Inflammatory macrophage (primary cell): Measurements from ENCODE around the gene COL9A3.

Experiments
- DNase-seq, 2 donors: peaks; one replicate each; pipeline ENCODE4 v3.0.0-alpha.2; 2020 to 2022

COL9A3 gene

DNA sequence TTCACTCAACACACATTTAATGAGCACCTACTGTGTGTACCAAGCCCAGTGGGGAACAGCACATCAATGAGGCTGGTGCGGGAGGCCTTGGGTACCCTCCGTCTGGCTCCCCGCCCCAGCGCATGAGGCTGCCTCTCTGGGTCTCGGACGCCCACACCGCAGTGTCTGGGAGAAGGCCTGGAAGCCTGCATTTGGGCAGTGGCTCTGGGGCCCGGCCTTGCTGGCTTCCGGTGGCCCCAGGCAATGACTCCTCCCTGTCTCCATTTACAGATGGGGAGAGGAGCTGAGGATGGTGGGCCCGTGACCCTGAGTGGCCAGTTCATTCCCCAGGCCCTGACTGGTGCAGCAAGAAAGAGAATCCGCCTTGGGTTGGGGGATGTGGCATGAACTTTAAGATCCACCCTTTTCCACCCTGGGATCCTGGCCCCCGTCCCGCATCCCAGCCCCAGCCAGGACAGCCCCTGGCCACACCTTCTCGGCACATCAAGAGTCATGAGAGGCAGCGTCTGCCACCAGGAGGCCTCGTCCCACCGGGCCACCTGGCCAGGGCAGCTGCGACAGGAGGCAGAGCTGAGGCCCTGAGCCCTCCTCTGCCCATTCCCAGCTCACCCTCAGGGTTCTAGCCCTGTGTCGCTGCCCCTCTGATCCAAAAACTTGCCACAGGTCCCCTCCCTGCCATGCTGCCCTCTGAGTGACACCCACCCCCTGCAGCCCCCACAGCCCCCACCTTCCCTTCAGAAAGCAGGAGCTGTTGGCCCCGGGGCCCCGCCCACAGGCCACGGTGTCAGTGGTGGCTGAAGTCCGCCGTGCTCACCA is 38.0 kb upstream of the COL9A3 start:
- DNase-seq, result no peak

GRCh38 chr20:62779417-62779685 is 37.5 kb upstream of the COL9A3 start:
- DNase-seq, result no peak

DNA sequence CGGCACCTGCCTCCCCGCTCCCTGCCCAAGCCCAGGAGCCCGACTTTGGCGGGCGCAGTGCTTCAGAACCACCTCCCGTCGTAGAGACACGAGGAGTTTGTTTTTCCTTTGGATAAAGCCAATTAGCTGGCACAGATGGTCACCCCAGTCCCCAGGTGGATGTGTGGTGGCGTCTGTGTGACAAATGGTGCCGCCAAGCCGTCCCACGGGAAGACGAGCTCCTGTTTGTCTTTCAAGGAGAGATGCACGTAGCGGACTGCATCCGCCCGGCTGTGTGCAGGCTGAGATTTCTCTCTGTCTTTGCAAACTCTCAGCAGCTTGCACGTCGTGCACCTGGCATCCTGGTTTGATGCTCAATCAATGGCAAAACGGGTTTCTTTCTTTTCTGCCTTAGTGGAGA is 36.6 kb upstream of the COL9A3 start:
- no peak for DNase-seq

DNA sequence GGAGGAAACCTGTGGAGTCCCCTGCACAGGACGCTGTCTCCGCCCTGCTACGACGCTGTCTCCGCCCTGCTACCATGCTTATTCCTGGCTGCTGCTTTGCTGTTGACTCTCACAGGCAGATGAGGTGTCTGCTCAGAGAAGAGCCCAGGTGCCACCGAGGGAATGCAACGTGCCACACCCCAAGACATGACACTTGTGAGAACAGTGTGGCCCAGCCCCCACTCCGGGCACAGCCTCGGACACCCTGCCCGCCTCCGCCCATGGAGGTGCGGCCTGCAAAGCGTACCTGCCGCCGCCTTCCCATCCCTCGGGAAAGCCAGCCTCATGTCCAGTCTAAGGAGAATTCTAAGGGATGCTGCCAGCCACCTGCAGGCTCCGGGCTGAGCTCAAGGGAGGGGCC is 36.2 kb upstream of the COL9A3 start:
- no peak for DNase-seq

GRCh38 chr20:62782149-62782892 is 34.5 kb upstream of the COL9A3 start:
- no peak for DNase-seq

DNA sequence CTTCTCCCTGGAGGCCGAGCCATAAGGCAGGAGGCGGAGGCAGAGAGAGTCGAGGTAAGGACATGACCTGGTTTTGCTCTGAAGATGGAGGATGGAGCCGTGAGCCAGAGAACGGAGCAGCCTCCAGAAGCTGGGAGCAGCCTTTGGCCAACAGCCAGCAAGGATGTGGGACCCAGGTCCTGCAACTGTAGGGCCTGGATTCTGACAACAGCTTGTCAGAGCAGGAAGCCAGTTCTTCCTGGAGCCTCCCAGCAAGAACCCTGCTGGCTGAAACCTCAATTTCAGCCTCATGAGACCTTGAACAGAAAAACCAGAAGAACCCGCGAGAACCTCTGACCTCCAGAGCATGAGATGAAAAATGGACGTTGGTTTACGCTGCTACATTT is 34.0 kb upstream of the COL9A3 start:
- no peak for DNase-seq

DNA sequence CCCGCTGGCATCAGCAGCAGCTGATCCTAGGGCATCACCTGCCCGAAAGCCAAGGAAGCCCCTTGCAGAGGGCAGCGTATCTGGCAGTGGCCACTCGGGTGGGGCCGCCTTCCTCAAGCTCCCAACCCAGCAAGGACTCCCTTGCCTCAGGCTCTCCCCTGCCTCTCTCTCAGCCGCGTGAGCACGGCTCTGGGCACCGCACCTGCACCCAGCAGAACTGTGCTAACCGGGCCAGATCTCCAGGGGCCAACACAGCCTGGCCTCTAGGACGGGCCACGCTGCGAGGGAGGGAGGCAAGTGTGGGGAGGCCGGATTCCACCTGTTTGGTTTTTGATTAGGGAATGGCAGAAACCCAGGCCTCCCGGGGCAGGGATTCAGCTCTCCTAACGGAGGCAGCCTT is 32.4 kb upstream of the COL9A3 start:
- no peak for DNase-seq

- DNase-seq, result no peak
These were observed 31.5 kb upstream of the COL9A3 start for GRCh38 chr20:62785393-62785792.

DNA sequence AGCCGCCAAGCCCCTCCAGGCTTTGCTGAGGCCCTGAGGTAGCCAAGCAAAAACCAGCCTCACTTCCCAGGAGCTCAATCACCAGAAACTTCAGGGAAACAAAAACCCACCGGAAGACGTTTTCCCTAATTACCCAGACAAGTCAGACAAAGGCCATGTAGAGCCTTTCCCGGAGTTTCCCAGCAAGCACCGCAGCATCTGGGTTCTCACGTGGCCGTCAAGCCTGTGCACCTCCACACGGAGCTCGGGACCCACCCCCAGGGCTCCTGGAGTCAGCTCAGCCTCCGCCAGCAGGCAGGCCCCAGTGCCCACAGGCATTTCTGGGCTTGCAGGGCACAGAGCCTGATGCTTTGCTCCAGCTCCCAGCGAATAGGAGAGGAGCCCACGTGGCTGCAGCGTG is 30.7 kb upstream of the COL9A3 start:
- DNase-seq, result no peak

GRCh38 chr20:62787321-62787720 is 29.5 kb upstream of the COL9A3 start:
- peak; percentile 63 to 66 for DNase-seq

GRCh38 chr20:62787866-62788265 is 29.0 kb upstream of the COL9A3 start:
- DNase-seq, result peak in 1 of 2 donors; percentile 69

DNA sequence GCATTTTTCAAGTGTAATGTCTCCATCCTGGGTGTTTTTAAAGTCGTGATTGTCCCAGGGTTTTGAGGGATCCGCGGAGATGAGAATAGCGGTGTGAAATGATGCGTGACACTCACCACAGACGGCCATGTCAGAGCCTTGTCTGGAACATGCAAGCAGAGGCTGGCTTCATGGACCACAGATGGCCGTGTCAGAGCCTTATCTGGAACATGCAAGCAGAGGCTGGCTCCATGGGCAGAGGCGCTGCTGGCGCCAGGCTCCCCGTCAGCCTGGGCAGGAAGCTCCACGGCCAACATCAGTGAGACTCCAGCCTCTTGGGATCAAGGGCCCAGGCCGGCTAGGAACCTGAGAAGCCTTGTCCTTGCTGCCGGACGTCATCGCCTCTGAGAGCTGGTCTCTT is 28.2 kb upstream of the COL9A3 start:
- no peak for DNase-seq

DNA sequence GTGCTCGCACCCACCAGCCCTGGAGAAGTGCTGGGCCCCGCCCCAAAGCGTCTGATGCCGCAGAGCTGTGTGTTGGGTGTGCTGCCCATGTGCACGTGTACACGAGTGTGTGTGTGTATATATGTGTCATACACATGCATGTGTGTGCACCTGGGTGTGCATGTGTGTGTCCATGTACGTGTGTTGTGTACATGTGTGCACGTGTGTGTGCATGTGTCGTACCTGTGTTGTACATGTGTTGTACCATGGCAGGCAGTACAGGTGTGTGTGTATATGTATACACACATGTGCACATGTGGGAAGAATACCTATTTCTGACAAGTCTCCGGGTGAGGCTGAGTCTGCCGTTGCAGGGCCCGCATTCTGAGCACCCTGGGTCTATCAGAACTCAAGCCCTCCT is 26.8 kb upstream of the COL9A3 start:
- DNase-seq, result no peak

DNA sequence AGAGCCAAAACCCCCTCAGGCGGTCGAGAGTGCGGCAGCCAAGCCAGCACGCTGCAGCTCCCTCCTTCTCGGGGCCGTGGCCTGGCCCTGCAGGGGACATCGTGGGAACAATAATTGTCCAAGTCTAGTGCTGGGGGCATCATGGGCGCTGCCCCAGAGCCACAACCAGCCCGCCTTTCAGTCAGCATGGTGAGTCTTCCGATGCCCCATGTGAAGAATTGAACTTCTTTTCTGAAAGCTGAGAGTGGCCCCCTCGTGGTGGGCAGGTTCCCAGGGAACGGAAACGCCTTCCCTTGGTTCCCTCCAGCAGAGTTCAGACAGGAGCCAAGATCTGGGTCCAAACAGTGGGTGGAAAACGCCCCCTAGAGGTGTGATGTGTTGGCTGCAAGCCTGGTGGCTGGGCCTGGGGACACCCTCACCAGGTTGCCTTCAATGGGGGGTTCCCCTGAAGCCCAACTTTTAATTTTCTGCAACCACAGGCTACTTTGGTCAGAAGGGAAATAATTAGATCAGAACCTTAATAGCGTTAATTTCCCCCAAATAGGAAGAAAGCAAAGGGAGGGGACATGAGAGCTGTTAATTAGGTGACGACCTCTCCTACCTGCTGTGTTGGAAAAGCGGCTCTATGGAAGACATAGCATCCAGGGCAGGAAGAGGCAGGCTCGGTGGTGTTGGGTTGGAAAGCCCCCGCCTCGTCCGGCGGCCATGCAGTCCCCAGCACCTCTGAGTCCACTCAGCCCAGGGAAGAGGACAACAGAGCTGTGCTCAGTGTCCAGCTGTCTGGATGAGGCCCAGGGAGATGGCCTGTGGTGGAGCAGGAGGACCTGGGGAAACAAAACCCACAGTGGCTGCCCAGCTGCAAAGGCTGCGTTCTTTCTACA is 25.3 kb upstream of the COL9A3 start:
- peak; percentile 90 for DNase-seq

DNA sequence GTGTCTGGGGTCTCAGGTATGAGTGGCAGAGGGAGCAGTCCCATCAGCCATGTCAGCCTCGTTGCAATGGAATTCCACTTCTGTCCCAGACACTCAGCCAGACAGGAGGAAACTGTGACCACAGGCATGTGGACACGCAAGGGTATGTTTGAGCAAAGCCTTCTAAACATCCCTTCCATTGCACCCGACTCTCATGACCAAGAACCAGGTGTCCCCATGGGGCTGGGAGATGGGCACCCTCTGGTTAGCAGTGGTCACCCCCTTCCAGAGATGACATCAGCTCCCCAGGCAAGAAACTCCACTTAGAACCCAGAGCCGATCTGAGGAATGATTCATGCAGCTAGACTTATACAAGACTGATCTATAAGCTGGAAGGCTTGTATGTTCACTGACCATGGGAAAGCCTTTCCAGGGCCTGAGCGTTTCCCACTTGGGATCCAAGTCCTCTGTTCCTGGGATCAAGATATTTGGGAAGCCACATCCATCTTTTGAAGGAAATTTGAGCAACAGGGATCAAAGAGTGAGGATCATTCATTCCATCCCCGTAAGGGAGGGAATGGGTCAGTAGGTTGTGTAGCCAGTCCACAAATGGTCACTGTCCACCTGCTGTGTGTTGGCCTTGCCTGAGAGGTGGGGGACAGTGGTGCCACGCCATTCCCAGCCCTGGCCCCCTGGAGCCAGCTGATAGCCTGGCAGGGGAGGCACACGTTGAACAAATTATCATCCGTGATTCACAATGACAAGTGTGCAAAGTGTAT is 24.5 kb upstream of the COL9A3 start:
- no peak for DNase-seq

DNA sequence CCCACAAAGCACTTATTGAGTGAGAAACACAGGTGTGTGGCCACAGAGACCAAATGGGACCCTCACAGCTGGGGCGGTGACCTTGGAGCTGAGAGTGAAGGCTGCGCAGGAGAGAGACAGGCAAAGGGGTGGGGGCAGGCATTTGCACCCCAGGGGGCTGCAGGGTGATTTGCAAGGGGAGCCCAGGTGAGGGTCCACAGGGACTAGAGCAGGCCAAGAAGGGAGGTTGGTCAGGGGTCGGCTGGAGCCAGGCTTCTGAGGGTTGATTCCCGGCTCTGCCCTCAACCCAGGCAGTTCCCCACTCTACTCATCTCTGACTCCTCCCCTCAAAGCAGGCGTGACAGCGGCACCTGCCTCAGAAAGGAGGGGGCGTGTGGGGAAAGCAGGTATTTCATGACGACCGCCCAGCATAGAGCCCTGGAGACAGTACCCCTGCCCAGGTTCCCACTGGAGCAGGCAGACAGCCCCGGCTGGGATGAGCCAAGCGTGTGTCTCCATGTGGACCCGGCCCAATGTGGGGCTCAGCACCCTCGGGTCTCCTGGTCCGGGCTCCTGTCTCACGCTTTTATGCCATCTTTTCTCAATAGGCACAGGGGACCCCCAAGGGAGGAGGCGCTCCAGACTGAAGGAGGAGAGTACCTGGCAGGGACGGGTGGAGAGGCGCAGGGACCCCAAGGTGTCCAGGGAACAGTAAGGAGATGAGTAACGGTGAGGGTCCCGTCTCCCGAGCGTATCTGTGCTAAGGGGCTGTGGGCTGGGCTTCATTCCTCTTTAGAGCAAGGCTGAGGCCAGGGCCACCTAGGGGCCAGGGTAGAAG is 23.7 kb upstream of the COL9A3 start:
- no peak for DNase-seq

- DNase-seq, result no peak
These were observed 23.2 kb upstream of the COL9A3 start for GRCh38 chr20:62793757-62794006.

GRCh38 chr20:62794007-62794724 is 22.7 kb upstream of the COL9A3 start:
- DNase-seq, result peak; percentile 97 to 98

DNA sequence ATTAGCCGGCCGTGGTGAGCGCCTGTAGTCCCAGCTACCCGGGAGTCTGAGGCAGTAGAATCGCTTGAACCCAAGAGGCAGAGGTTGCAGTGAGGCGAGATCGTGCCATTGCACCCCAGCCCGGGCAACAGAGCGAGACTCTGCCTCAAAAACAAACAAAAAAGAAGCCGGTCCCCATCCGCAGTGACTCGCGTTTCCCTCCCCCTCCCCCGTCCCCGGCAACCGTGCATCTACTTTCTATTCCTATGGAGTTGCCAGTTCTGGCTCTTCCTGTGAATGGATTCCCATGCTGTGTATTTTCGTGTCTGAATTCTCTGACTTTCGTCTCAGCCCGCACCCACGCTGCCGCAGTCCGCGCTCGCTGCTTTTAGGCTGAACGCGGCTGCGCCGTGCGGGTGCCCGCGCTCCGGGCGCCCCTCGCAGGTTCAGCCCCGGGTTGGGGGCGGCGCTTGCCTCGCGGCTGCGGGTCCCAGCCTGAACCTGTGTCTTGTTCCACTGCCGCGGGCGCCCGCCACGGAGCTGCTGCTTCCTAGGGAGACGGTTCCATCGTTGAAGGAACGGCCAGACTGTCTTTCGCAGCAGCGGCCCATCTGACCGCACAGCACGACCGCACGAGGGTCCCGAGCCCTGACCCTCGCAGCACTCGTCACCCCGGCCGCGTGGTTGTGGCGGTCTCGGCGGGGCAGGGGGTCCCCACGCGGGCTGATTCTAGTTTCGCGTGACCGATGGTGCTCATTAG is 21.7 kb upstream of the COL9A3 start:
- peak; percentile 24 to 51 for DNase-seq

DNA sequence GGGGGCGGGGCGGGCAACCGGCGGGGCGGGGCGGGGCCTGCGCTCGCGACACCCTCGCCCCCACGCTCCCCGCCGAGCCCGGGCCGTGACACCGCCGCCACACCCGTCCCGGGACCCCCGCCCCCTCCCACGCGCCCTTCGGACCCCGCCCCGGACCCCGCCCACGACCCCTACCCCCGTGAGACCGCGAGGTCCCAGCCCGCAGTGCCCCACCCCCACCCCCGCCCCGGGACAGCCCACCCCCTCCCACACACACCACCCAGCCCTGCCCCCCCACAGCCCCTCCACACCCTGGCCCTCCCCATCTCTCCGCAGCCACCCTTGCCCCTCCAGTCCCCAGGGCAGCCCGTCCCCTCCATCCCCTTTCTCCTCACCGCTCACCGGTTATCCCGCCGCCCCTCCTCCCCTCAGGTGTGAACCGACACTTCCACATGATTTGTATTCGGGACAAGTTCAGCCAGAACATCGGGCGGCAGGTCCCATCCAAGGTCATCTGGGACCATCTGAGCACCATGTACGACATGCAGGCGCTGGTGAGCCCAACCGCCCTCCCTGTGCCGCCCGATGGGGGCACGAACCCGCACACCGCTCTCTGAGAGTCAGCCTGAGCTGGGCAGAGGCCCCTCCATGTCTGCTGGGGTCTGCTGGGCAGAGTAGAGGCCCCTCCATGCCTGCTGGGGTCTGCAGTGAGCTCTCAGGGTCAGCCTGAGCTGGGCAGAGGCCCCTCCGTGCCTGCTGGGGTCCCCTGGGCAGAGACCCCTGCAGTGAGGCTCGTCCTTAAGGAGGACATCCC is 20.0 kb upstream of the COL9A3 start:
- DNase-seq, result no peak
